ENCODE measurements around the gene FUOM. TPM values are rescaled to one million over a fixed set of nuclear protein-coding genes. Genes with fewer than 3 reads are reported as not detected.
"Not testable (repeated sequence)": the region's sequence is repeated elsewhere in the genome, so short reads cannot be mapped to it uniquely, and the experiment has no call there.

FUOM gene
- total RNA-seq, 4 donors from 2014 or later = 7.9 to 12.2 (median 10.5) TPM

DNA sequence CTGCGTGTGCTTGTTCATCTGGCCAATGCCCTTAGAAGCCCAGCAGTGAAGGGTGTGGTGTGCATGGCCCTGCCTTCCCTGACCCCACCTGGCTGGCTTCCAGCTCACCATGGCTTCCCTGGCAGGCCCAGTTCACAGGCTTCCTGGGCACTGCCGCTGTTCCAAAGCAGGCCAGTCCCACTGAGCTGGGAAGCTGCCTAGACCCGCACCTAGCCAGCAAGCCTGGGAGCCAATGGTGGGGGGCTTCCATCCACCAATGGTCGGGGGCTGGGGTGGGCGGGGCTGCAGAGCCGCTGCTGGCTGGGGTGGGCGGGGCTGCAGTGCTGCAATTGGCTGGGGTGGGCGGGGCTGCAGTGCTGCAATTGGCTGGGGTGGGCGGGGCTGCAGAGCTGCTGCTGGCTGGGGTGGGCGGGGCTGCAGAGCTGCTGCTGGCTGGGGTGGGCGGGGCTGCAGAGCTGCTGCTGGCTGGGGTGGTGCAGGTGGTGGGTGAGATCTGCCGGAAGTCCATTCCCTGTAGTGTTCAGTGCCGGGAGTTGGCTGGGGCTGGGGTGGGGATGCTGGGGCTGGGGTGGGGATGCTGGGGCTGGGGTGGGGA is 33.5 kb downstream of the FUOM start:
- intact Hi-C loops (cut with DNase I) = no loop called here
- Histone ChIP-seq H3K4me3 (peak overlapping the region; percentile 55 to 64 (median 57)), H3K27me3 (peaks cover 9 to 80% (median 44%) of the 10 kb centered on the region in 4 donors), H3K4me1 (peaks cover 16 to 32% (median 26%) of the 10 kb centered on the region in 4 donors), H3K27ac (replicated peaks in 1 of 4) (peak overlapping the region in 2 of 4 donors; percentile 46 to 62), H3K36me3 (no peaks in the 10 kb centered on the region), H3K9me3 (no peaks in the 10 kb centered on the region)
- no peak for TF ChIP-seq POLR2AphosphoS5 (IDR thresholded peaks at IDR 0.05)
- TF ChIP-seq EP300 (IDR thresholded peaks at IDR 0.05) = no peak
- 20% methylated on average over 5 of the region's 13 CpGs for WGBS
- DNase-seq (ENCODE audit: extremely low spot score) = no peak

DNA sequence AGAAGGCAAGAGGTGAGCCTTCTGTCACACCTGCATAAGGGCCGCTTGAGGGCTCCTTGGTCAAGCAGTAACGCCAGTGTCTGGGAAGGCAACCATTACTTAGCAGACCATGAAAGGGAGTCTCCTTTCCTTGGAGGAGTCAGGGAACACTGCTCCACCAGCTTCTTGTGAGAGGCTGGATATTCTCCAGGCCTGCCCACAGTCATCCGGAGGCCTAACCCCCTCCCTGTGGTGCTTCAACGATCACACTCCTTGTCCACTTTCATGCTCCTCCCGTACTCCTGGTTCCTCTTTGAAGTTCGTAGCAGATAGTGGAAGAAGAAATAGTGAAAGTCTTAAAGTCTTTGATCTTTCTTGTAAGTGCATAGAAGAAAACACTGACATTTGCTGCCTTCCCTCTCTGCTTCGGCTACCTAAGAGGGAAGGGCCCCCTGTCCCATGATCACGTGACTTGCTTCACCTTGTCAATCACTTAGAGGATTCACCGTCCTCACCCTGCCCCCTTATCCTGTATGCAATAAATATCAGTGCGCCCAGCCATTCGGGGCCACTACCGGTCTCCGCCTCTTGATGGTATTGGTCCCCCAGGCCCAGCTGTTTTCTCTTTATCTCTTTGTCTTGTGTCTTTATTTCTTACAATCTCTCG is 35.6 kb downstream of the FUOM start:
- H3K4me3 ChIP-seq; H3K9me3 ChIP-seq; H3K27ac ChIP-seq (replicated peaks in 1 of 4); intact Hi-C loops (cut with DNase I); H3K36me3 ChIP-seq; DNase-seq (ENCODE audit: extremely low spot score): not testable (repeated sequence)
- Histone ChIP-seq H3K4me1 (peaks cover 21 to 34% (median 32%) of the 10 kb centered on the region in 4 donors), H3K27me3 (peaks cover 9 to 69% (median 27%) of the 10 kb centered on the region in 4 donors)
- WGBS = 75% methylated on average over 11 of the region's 14 CpGs

DNA sequence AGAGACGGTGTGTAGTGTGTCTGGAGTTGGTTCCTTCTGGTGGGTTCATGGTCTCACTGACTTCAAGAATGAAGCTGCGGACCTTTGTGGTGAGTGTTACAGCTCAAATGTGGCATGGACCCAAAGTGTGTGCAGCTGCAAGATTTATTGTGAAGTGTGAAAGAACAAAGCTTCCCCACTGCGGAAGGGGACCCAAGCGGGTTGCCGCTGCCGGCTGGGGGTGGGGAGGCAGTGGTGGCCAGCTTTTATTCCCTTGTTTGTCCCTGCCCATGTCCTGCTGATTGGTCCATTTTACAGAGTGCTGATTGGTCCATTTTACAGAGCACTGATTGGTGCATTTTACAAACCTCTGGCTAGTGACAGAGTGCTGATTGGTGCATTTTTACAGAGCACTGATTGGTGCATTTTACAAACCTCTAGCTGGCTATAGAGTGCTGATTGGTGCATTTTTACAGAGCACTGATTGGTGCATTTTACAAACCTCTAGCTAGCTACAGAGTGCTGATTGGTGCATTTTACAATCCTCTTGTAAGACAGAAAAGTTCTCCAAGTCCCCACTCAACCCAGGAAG is 36.9 kb downstream of the FUOM start:
- peaks cover 6 to 57% (median 15%) of the 10 kb centered on the region in 4 donors for H3K27me3 ChIP-seq
- DNase-seq (ENCODE audit: extremely low spot score); intact Hi-C loops (cut with DNase I): not testable (repeated sequence)

DNA sequence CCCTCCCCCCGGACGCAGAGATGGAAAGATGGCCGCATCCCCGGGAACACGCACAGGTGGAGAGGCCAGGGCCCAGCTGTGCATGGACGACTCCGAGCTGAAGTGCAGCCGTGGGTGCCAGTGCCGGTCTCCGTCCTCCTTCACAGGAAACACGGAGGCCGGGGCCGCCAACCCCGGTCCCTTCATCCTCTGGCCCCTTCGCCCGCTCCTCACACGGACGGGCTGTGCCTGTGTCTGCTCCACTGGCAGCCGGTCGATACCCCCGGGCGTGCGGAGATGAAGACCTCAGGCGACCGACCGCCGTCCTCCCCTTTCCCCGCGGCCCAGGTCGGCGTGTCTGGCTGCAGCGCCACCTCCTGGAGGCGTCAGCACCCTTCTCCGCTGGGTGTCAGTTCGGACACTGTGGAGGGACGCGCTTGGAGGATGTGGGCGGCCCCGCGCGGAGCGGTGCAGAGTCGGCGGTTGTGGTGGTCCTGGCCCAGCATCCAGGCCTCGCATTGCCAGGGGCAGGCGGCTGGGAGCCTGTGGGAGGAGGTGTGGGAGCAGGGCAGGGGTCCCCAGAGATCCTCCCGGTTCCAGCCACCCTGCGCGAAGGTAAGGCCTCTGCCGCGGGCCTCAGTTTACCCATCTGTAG is 39.2 kb downstream of the FUOM start:
- Histone ChIP-seq H3K27ac (replicated peaks in 1 of 4) (no peak overlapping the region), H3K36me3 (no peaks in the 10 kb centered on the region), H3K4me3 (peak overlapping the region; percentile 43 to 55 (median 44)), H3K4me1 (peaks cover 6 to 14% (median 13%) of the 10 kb centered on the region in 4 donors), H3K27me3 (peaks cover 0 to 35% (median 2%) of the 10 kb centered on the region in 4 donors), H3K9me3 (no peaks in the 10 kb centered on the region)
- intact Hi-C loops (cut with DNase I) = loop anchor here (5.0 kb wide), 1 partner anchor 481 kb away; no protein-coding TSS in a partner anchor
- TF ChIP-seq POLR2AphosphoS5 (IDR thresholded peaks at IDR 0.05) = no peak
- TF ChIP-seq EP300 (IDR thresholded peaks at IDR 0.05) = no peak
- TF ChIP-seq, protein P1, sequence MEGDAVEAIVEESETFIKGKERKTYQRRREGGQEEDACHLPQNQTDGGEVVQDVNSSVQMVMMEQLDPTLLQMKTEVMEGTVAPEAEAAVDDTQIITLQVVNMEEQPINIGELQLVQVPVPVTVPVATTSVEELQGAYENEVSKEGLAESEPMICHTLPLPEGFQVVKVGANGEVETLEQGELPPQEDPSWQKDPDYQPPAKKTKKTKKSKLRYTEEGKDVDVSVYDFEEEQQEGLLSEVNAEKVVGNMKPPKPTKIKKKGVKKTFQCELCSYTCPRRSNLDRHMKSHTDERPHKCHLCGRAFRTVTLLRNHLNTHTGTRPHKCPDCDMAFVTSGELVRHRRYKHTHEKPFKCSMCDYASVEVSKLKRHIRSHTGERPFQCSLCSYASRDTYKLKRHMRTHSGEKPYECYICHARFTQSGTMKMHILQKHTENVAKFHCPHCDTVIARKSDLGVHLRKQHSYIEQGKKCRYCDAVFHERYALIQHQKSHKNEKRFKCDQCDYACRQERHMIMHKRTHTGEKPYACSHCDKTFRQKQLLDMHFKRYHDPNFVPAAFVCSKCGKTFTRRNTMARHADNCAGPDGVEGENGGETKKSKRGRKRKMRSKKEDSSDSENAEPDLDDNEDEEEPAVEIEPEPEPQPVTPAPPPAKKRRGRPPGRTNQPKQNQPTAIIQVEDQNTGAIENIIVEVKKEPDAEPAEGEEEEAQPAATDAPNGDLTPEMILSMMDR (IDR thresholded peaks at IDR 0.05) = peak; percentile 50 to 72 (median 61)
- no peak for DNase-seq (ENCODE audit: extremely low spot score)
- 59% methylated on average over 6 of the region's 51 CpGs for WGBS

More for the DNA sequence above, 36.9 kb downstream of the FUOM start:
- WGBS = 96% methylated on average over 6 of the region's 6 CpGs
- not testable (repeated sequence) for H3K9me3 ChIP-seq; H3K4me3 ChIP-seq; H3K36me3 ChIP-seq; H3K27ac ChIP-seq (replicated peaks in 1 of 4)
- peaks cover 18 to 28% (median 27%) of the 10 kb centered on the region in 4 donors for H3K4me1 ChIP-seq

DNA sequence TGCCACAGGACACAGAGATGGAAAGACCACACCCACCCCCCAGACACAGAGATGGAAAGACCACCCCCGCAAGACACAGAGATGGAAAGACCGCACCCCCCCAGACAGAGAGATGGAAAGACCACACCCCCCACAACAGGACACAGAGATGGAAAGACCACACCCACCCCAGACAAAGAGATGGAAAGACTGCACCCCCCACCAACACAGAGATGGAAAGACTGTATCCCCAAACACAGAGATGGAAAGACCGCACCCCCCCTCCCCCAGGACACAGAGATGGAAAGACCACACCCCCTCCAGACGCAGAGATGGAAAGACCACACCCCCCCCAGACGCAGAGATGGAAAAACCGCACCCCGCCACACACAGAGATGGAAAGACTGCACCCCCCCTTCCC is 41.1 kb downstream of the FUOM start:
- Histone ChIP-seq H3K4me3 (no peak overlapping the region), H3K27me3 (peaks cover 0 to 31% (median 2%) of the 10 kb centered on the region in 4 donors), H3K9me3 (no peaks in the 10 kb centered on the region), H3K36me3 (peaks cover 4 to 18% (median 16%) of the 10 kb centered on the region in 4 donors), H3K4me1 (peaks cover 6 to 14% (median 13%) of the 10 kb centered on the region in 4 donors), H3K27ac (replicated peaks in 1 of 4) (no peak overlapping the region)
- no peak for DNase-seq (ENCODE audit: extremely low spot score)
- TF ChIP-seq, protein P1 (IDR thresholded peaks at IDR 0.05) = no peak
- TF ChIP-seq EP300 (IDR thresholded peaks at IDR 0.05) (no peak), POLR2A (IDR thresholded peaks at IDR 0.05; ENCODE audit: low read depth) (no peak), POLR2AphosphoS5 (IDR thresholded peaks at IDR 0.05) (no peak)
- intact Hi-C loops (cut with DNase I) = loop anchor here (5.0 kb wide), 1 partner anchor 479 kb away; no protein-coding TSS in a partner anchor
- WGBS = 79% methylated on average over 5 of the region's 7 CpGs

DNA sequence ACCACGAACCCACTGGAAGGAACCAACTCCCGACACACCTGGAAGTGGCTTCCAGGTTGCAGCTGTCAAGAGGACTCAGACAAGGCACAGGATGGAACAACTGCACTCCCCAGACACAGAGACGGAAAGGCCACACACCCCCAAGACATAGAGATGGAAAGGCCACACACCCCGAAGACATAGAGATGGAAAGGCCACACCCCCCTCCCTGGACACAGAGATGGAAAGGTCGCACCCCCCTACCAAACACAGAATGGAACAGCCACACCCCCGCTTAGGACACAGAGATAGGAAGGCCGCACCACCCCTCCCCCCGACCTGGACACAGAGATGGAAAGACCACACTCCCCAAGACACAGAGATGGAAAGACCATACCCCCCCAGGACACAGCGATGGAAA is 41.6 kb downstream of the FUOM start:
- intact Hi-C loops (cut with DNase I) = loop anchor here (5.0 kb wide), 1 partner anchor 479 kb away; no protein-coding TSS in a partner anchor
- WGBS = 92% methylated on average over 9 of the region's 9 CpGs
- TF ChIP-seq POLR2AphosphoS5 (IDR thresholded peaks at IDR 0.05) (no peak), POLR2A (IDR thresholded peaks at IDR 0.05; ENCODE audit: low read depth) (no peak), EP300 (IDR thresholded peaks at IDR 0.05) (no peak)
- TF ChIP-seq, protein P1 (IDR thresholded peaks at IDR 0.05) = no peak

More for the DNA sequence above, 41.6 kb downstream of the FUOM start:
- peaks cover 0 to 29% (median 2%) of the 10 kb centered on the region in 4 donors for H3K27me3 ChIP-seq
- H3K4me3 ChIP-seq = no peak overlapping the region
- DNase-seq (ENCODE audit: extremely low spot score) = no peak
- no peak overlapping the region for H3K27ac ChIP-seq (replicated peaks in 1 of 4)
- no peaks in the 10 kb centered on the region for H3K9me3 ChIP-seq
- H3K36me3 ChIP-seq = peaks cover 9 to 23% (median 20%) of the 10 kb centered on the region in 4 donors
- peaks cover 6 to 14% (median 13%) of the 10 kb centered on the region in 4 donors for H3K4me1 ChIP-seq

Measured in esophagus muscularis mucosa (tissue), 4 donors.